ENCODE measurements around the gene SLC25A6.
"Not testable (repeated sequence)": the region's sequence is repeated elsewhere in the genome, so short reads cannot be mapped to it uniquely, and the experiment has no call there.

GRCh38 chrX:1405769-1406168 lies 13.9 kb upstream of the SLC25A6 start:
- not testable (repeated sequence) for TF ChIP-seq CTCF, POLR2A (IDR thresholded peaks at IDR 0.05)

Measured in right lobe of liver (tissue), 4 donors.